ENCODE data around the gene EFCAB8. TPM values are rescaled to one million over a fixed set of nuclear protein-coding genes. Genes with fewer than 3 reads are reported as not detected.

Gene EFCAB8
- total RNA-seq, 1 experiment from 2014 or later, result 1.8 TPM

- no peak for DNase-seq
- CTCF ChIA-PET, result interaction anchor here (0.6 to 0.8 kb wide), 2 partner anchors 19 to 86 kb away, joined by 3 to 6 read pairs; no protein-coding TSS in a partner anchor
- BruUV-seq (replicated peaks), result no TSS peak
- H3K4me1 Mint-ChIP-seq (ENCODE audit: low read depth, unreplicated experiment), result no peaks in the 10 kb centered on the region
- H3K27me3 ChIP-seq (replicated peaks; ENCODE audit: control insufficient read depth, insufficient read depth, low read length), result no peaks in the 10 kb centered on the region
- H3K4me3 ChIP-seq (ENCODE audit: low read depth, low read length), result no peak overlapping the region
- no peaks in the 10 kb centered on the region for H3K36me3 ChIP-seq (ENCODE audit: control insufficient read depth, insufficient read depth, low read length)
- no peak overlapping the region for H3K27ac Mint-ChIP-seq (ENCODE audit: unreplicated experiment)
- H3K9me3 ChIP-seq, result no peaks in the 10 kb centered on the region
- no peak overlapping the region for H3K4me3 Mint-ChIP-seq (ENCODE audit: unreplicated experiment)
- H3K4me1 ChIP-seq, result no peaks in the 10 kb centered on the region
- no peaks in the 10 kb centered on the region for H3K27me3 Mint-ChIP-seq (ENCODE audit: insufficient read depth, unreplicated experiment)
- no peaks in the 10 kb centered on the region for H3K36me3 Mint-ChIP-seq (ENCODE audit: insufficient read depth, unreplicated experiment)
- intact Hi-C loops (cut with micrococcal nuclease; ENCODE audit: unreplicated experiment), result no loop called here
- POLR2A ChIA-PET, result no interaction called here
- no peaks in the 10 kb centered on the region for H3K9me3 Mint-ChIP-seq (ENCODE audit: unreplicated experiment)
- no peak for TF ChIP-seq CTCF (IDR thresholded peaks at IDR 0.05; ENCODE audit: insufficient read depth in 1 of 2, low read depth in 1 of 2, low read length in 1 of 2, severe bottlenecking in 1 of 2, unreplicated experiment in 1 of 2)
These were observed 16.9 kb downstream of the EFCAB8 start for GRCh38 chr20:32875673-32876072.

- Histone ChIP-seq H3K4me3 (ENCODE audit: low read depth, low read length) (no peak overlapping the region), H3K9me3 (no peaks in the 10 kb centered on the region), H3K27me3 (replicated peaks; ENCODE audit: control insufficient read depth, insufficient read depth, low read length) (no peaks in the 10 kb centered on the region), H3K36me3 (ENCODE audit: control insufficient read depth, insufficient read depth, low read length) (no peaks in the 10 kb centered on the region), H3K4me1 (no peaks in the 10 kb centered on the region)
- no peaks in the 10 kb centered on the region for H3K36me3 Mint-ChIP-seq (ENCODE audit: insufficient read depth, unreplicated experiment)
- ChIA-PET CTCF (interaction anchor here (0.5 kb wide), 1 partner anchor 99 kb away, joined by 6 read pairs; no protein-coding TSS in a partner anchor), POLR2A (interaction anchor here (0.7 kb wide), 1 partner anchor 121 kb away, joined by 3 read pairs; no protein-coding TSS in a partner anchor)
- BruUV-seq (replicated peaks), result no TSS peak
- H3K27ac Mint-ChIP-seq (ENCODE audit: unreplicated experiment), result no peak overlapping the region
- DNase-seq, result no peak
- intact Hi-C loops (cut with micrococcal nuclease; ENCODE audit: unreplicated experiment), result no loop called here
- H3K4me3 Mint-ChIP-seq (ENCODE audit: unreplicated experiment), result no peak overlapping the region
- no peak for TF ChIP-seq CTCF (IDR thresholded peaks at IDR 0.05; ENCODE audit: insufficient read depth in 1 of 2, low read depth in 1 of 2, low read length in 1 of 2, severe bottlenecking in 1 of 2, unreplicated experiment in 1 of 2)
- H3K27me3 Mint-ChIP-seq (ENCODE audit: insufficient read depth, unreplicated experiment), result no peaks in the 10 kb centered on the region
- no peaks in the 10 kb centered on the region for H3K9me3 Mint-ChIP-seq (ENCODE audit: unreplicated experiment)
- H3K4me1 Mint-ChIP-seq (ENCODE audit: low read depth, unreplicated experiment), result no peaks in the 10 kb centered on the region
These were observed 18.8 kb downstream of the EFCAB8 start for GRCh38 chr20:32877507-32877906.

- no peak overlapping the region for H3K4me3 Mint-ChIP-seq (ENCODE audit: unreplicated experiment)
- H3K36me3 Mint-ChIP-seq (ENCODE audit: insufficient read depth, unreplicated experiment), result no peaks in the 10 kb centered on the region
- Histone ChIP-seq H3K4me3 (ENCODE audit: low read depth, low read length) (no peak overlapping the region), H3K4me1 (no peaks in the 10 kb centered on the region), H3K36me3 (ENCODE audit: control insufficient read depth, insufficient read depth, low read length) (no peaks in the 10 kb centered on the region), H3K9me3 (no peaks in the 10 kb centered on the region), H3K27me3 (replicated peaks; ENCODE audit: control insufficient read depth, insufficient read depth, low read length) (no peaks in the 10 kb centered on the region)
- H3K4me1 Mint-ChIP-seq (ENCODE audit: low read depth, unreplicated experiment), result no peaks in the 10 kb centered on the region
- ChIA-PET CTCF (no interaction called here), POLR2A (no interaction called here)
- no peak overlapping the region for H3K27ac Mint-ChIP-seq (ENCODE audit: unreplicated experiment)
- H3K9me3 Mint-ChIP-seq (ENCODE audit: unreplicated experiment), result no peaks in the 10 kb centered on the region
- no peaks in the 10 kb centered on the region for H3K27me3 Mint-ChIP-seq (ENCODE audit: insufficient read depth, unreplicated experiment)
- TF ChIP-seq CTCF (IDR thresholded peaks at IDR 0.05; ENCODE audit: insufficient read depth in 1 of 2, low read depth in 1 of 2, low read length in 1 of 2, severe bottlenecking in 1 of 2, unreplicated experiment in 1 of 2), result no peak
- DNase-seq, result no peak
- no TSS peak for BruUV-seq (replicated peaks)
- intact Hi-C loops (cut with micrococcal nuclease; ENCODE audit: unreplicated experiment), result no loop called here
These were observed 20.1 kb downstream of the EFCAB8 start for GRCh38 chr20:32878820-32879219.

Data from Caco-2 (cell line).